K562 (cell line): ENCODE data around the gene GPR152. TPM values are rescaled to one million over a fixed set of nuclear protein-coding genes. Genes with fewer than 3 reads are reported as not detected.

Experiments
- ATAC-seq: fragments of 200-7000 bp; cut with Tn5 transposase; 3 replicates; pipeline ENCODE4 v1.9.1; 2020; ENCODE audit warnings: moderate library complexity
- BruUV-seq: library from RNA; stranded (reverse); fragments of 400-500 nt; replicated peaks from 2 replicates; lab custom pipeline; 2021; lab: Mats Ljungman, UMichigan
- CTCF ChIA-PET: fragments of 300-600 bp; formaldehyde crosslinking; extraction: SDS; loops from one replicate; lab custom pipeline; 2021; ENCODE audit warnings: low intra/inter-chr PET ratio; lab: Yijun Ruan, JAX
- POLR2A ChIA-PET: fragments of 300-600, 350-650 bp; sonication (Branson Sonifier 250); formaldehyde crosslinking; extraction: SDS; loops from one replicate; lab custom pipeline; 2021; ENCODE audit warnings: antibody characterized with exemption, inconsistent platforms; lab: Yijun Ruan, JAX
- DNase-seq, 4 experiments: peaks; one replicate each; pipeline versions ENCODE4 v3.0.0 to v3.0.0-alpha.2; 2011 to 2018; ENCODE audit warnings: low spot score in 3 of 4, mixed read lengths in 3 of 4; ENCODE audit errors: extremely low read depth in 1 of 4
- FAIRE-seq: peaks from 2 replicates; lab custom pipeline; 2011; peaks lifted over from hg19 to GRCh38; lab: Jason Lieb, UNC
- H2AFZ ChIP-seq: 2 replicates; pipeline ENCODE4 v1.6.0; 2011; ENCODE audit warnings: low read depth, low read length, control low read depth, inconsistent platforms
- H3K27ac ChIP-seq: fragments of 200-600 bp; 3 replicates; pipeline ENCODE4 v1.8.0; 2011; ENCODE audit warnings: low read depth, mild to moderate bottlenecking, control low read depth, inconsistent platforms, low read length, moderate library complexity, mixed read lengths; ENCODE audit errors: extremely low read depth
- H3K27me3 ChIP-seq, 2 experiments: fragments of 300-600 bp in 1 of 2; 2 replicates in 1 of 2; 3 replicates in 1 of 2; pipeline versions ENCODE4 v1.6.0 to v1.8.0; 2011; ENCODE audit warnings: inconsistent platforms in 2 of 2, low read length in 2 of 2, mild to moderate bottlenecking in 1 of 2, mixed read lengths in 1 of 2, moderate library complexity in 1 of 2; ENCODE audit not compliant: control insufficient read depth in 2 of 2, insufficient read depth in 2 of 2
- H3K36me3 ChIP-seq: fragments of 300-600 bp; 3 replicates; pipeline ENCODE4 v1.8.0; 2011; ENCODE audit warnings: mild to moderate bottlenecking, low read length, inconsistent platforms; ENCODE audit not compliant: control insufficient read depth, insufficient read depth
- H3K4me1 ChIP-seq, 2 experiments: fragments of 200-600 bp in 1 of 2; replicated peaks in 1 of 2; 2 replicates in 1 of 2; 3 replicates in 1 of 2; pipeline versions ENCODE4 v1.5.1 to v1.8.0; 2011; ENCODE audit warnings: inconsistent platforms in 2 of 2, low read length in 2 of 2, mild to moderate bottlenecking in 1 of 2, mixed read lengths in 1 of 2, moderate library complexity in 1 of 2; ENCODE audit not compliant: control insufficient read depth in 2 of 2, insufficient read depth in 2 of 2
- H3K4me2 ChIP-seq: 2 replicates; pipeline ENCODE4 v1.6.1; 2011; ENCODE audit warnings: low read length, control low read depth, inconsistent platforms, mixed read lengths; ENCODE audit not compliant: insufficient read depth
- H3K4me3 ChIP-seq: fragments of 200-600 bp; sonication (generic), shearing (Covaris generic); 2 replicates; pipeline ENCODE4 v1.5.1; 2016; ENCODE audit warnings: control low read depth, inconsistent platforms
- H3K79me2 ChIP-seq: fragments of 200-600 bp; 3 replicates; pipeline ENCODE4 v1.8.0; 2011; ENCODE audit warnings: low read length, inconsistent platforms; ENCODE audit not compliant: control insufficient read depth, insufficient read depth
- H3K9ac ChIP-seq, 2 experiments: 2 replicates each; pipeline versions ENCODE4 v1.6.0 to v1.6.1; 2011; ENCODE audit warnings: low read depth in 2 of 2, low read length in 2 of 2, control low read depth in 1 of 2, inconsistent platforms in 1 of 2, mild to moderate bottlenecking in 1 of 2, mixed read lengths in 1 of 2; ENCODE audit not compliant: insufficient read depth in 1 of 2
- H3K9me1 ChIP-seq: one replicate; pipeline ENCODE4 v1.6.0; 2011; ENCODE audit warnings: inconsistent platforms, mild to moderate bottlenecking, low read length, moderate library complexity; ENCODE audit not compliant: control insufficient read depth, insufficient read depth
- H3K9me3 ChIP-seq: replicated peaks from 2 replicates; pipeline ENCODE4 v1.5.1; 2011; ENCODE audit warnings: low read depth, low read length, inconsistent platforms; ENCODE audit not compliant: control insufficient read depth, insufficient read depth
- H4K20me1 ChIP-seq: replicated peaks from 2 replicates; pipeline ENCODE4 v1.6.1; 2011; ENCODE audit warnings: low read length, inconsistent platforms, mixed read lengths; ENCODE audit not compliant: control insufficient read depth, insufficient read depth
- DNMT1 ChIP-seq: fragments of 450-650 bp; IDR thresholded peaks from 2 replicates; pipeline ENCODE4 v1.6.1; 2016; ENCODE audit warnings: antibody characterized with exemption, mild to moderate bottlenecking
- HNRNPUL1 ChIP-seq: fragments of 200-400 bp; formaldehyde crosslinking; IDR thresholded peaks from 2 replicates; pipeline ENCODE4 v1.6.1; 2017; ENCODE audit warnings: low read length
- RFX7 ChIP-seq: fragments of 250-450 bp; sonication (Bioruptor Pico); IDR thresholded peaks from 2 replicates; pipeline ENCODE4 v1.5.1; 2021; ENCODE audit warnings: mild to moderate bottlenecking
- SMARCA5 ChIP-seq: fragments of 450-650 bp; IDR thresholded peaks from 2 replicates; pipeline ENCODE4 v1.6.1; 2016
- SP2 ChIP-seq: IDR thresholded peaks from 2 replicates; pipeline ENCODE4 v1.6.1; 2011; ENCODE audit warnings: mild to moderate bottlenecking, low read depth, low read length, moderate library complexity; ENCODE audit not compliant: poor library complexity, severe bottlenecking; ENCODE audit errors: extremely low read depth
- ZNF134 ChIP-seq: fragments of 250-450 bp; sonication (Bioruptor Pico); conservative IDR thresholded peaks from 2 replicates; pipeline ENCODE4 v1.4.0; 2020
- ZNF274 ChIP-seq: IDR thresholded peaks from 2 replicates; pipeline ENCODE4 v1.6.1; 2011; ENCODE audit warnings: low read depth, mild to moderate bottlenecking, low read length, moderate library complexity, borderline replicate concordance
- ZNF41 ChIP-seq: fragments of 250-450 bp; sonication (Bioruptor Pico); conservative IDR thresholded peaks from 2 replicates; pipeline ENCODE4 v1.4.0; 2020; ENCODE audit warnings: mild to moderate bottlenecking
- WGBS: fragments of 100-300 bp; shearing (Covaris generic); methylation state at CpG from one replicate; pipeline ENCODE4 v1.1.6; 2016; ENCODE audit warnings: low coverage, mixed read lengths; ENCODE audit not compliant: insufficient coverage; ENCODE audit errors: missing lambda C conversion rate; 5-methylcytosine and 5-hydroxymethylcytosine counted together
- in situ Hi-C: fragments of 300-500 bp; cut with MboI; formaldehyde crosslinking; loops from 4 replicates; pipeline ENCODE4 v1.15.0; 2018; ENCODE audit warnings: inconsistent platforms, mixed read lengths
- intact Hi-C: fragments of 100-400 bp; cut with micrococcal nuclease; formaldehyde crosslinking; loops from 2 replicates; pipeline ENCODE4 v1.14.2; 2022
- polyA plus RNA-seq, 8 experiments: library from polyadenylated mRNA; depleted of rRNA in 4 of 8; stranded (reverse) in 5 of 8; unstranded in 3 of 8; fragments of >200 nt; fragmentation: Nextera tagmentation in 2 of 8; fragmentation: Illumina TruSeq in 1 of 8; extraction: Ambion mirVana in 2 of 8; extraction: Trizol in 1 of 8; gene quantifications; 2 replicates each; pipeline versions ENCODE4 v1.2.1 to v1.2.3, GENCODE V29; 2011 to 2014; ENCODE audit warnings: inconsistent platforms in 1 of 8, missing spikeins in 1 of 8
- total RNA-seq, 7 experiments: library from RNA; depleted of rRNA in 6 of 7; stranded (reverse); fragments of >200 nt in 6 of 7; fragmentation: Illumina TruSeq in 2 of 7; extraction: Trizol in 2 of 7; gene quantifications; 2 replicates each; pipeline versions ENCODE4 v1.2.1 to v1.2.3, GENCODE V29; 2011 to 2021; ENCODE audit warnings: low replicate concordance in 1 of 7
- TF ChIP-seq, protein P1 (sequence below): fragments of 200-800 bp; sonication (Bioruptor generic); IDR thresholded peaks from 2 replicates; pipeline ENCODE4 v1.6.1; 2016; ENCODE audit warnings: missing genetic modification characterization, missing compliant biosample characterization
- TF ChIP-seq, protein P2 (sequence below): sonication (generic); formaldehyde crosslinking; IDR thresholded peaks from 2 replicates; pipeline ENCODE4 v1.8.1; 2023; ENCODE audit warnings: mild to moderate bottlenecking, missing genetic modification reagents
- TF ChIP-seq, protein P3 (sequence below): sonication (generic); formaldehyde crosslinking; IDR thresholded peaks from 2 replicates; pipeline ENCODE4 v1.8.0; 2022; ENCODE audit warnings: missing genetic modification reagents, mild to moderate bottlenecking, moderate library complexity, borderline replicate concordance
- TF ChIP-seq, protein P4 (sequence below): IDR thresholded peaks from 2 replicates; pipeline ENCODE4 v1.6.1; 2011; ENCODE audit not compliant: insufficient read length; ENCODE audit errors: extremely low read depth
- TF ChIP-seq, protein P5 (sequence below): fragments of 250-450 bp; sonication (Bioruptor Pico); IDR thresholded peaks from 2 replicates; pipeline ENCODE4 v1.8.0; 2022; ENCODE audit warnings: moderate library complexity, mild to moderate bottlenecking, inconsistent platforms

The GPR152 gene
- total and polyA plus RNA-seq, 9 of the 15 experiments (the other 6 are each of a cell fraction or from before 2014, with no cell fraction given), result not detected

DNA sequence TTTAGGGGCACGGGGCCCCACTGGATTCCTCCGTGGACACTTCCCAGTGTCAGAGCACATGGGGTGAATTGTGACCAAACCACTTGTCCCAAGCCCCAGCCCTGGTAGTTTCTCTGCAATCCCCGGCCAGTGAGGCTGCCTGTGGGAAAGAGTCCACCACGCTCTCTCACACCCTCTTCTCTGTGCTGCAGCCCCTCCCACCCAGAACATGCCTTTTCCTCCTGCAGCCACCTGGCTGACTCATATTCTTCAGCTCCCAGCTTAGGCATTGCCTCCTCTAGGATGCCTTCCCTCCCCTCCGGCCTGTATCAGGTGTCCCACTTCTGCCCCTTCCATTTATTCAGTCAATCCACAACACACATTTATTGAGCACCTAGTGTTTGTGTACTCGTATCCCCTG, 29.6 kb downstream of the GPR152 start:
- Histone ChIP-seq H3K9ac (peak overlapping the region in 1 of 2 experiments; percentile 73; a peak in 2 of 4 replicates), H4K20me1 (no peaks in the 10 kb centered on the region), H3K4me2 (no peak overlapping the region), H3K79me2 (peaks cover 8% of the 10 kb centered on the region; the same call in 1 of the 3 replicates), H3K27me3 (no peaks in the 10 kb centered on the region), H3K36me3 (no peaks in the 10 kb centered on the region), H3K9me1 (peaks cover 3% of the 10 kb centered on the region), H3K27ac (no peak overlapping the region), H3K9me3 (no peaks in the 10 kb centered on the region), H3K4me3 (no peak overlapping the region), H3K4me1 (peaks cover 9 to 60% of the 10 kb centered on the region in 2 experiments), H2AFZ (no peak overlapping the region)
- no peak for FAIRE-seq
- intact Hi-C loops, result loop anchor here (5.0 kb wide), 1 partner anchor 44 kb away; the partner anchor contains the start of gene TMEM134
- ChIA-PET CTCF (no interaction called here), POLR2A (interaction anchor here (0.6 to 2.0 kb wide), 6 partner anchors 10 to 190 kb away, joined by 3 to 9 read pairs (median 4); partner anchors contain the start of genes GSTP1, PPP1CA and PTPRCAP)
- WGBS, result 53% methylated on average over 6 of the region's 6 CpGs
- in situ Hi-C loops, result no loop called here
- DNase-seq, result peak in 1 of 4 experiments; percentile 34
- ATAC-seq, result no peak
- no TSS peak for BruUV-seq
- TF ChIP-seq ZNF274 (no peak), HNRNPUL1 (no peak), SMARCA5 (no peak), ZNF41 (CRISPR knock-in tag) (no peak), SP2 (no peak), DNMT1 (no peak), RFX7 (CRISPR knock-in tag) (no peak), ZNF134 (CRISPR knock-in tag) (no peak)
- TF ChIP-seq, protein P1, sequence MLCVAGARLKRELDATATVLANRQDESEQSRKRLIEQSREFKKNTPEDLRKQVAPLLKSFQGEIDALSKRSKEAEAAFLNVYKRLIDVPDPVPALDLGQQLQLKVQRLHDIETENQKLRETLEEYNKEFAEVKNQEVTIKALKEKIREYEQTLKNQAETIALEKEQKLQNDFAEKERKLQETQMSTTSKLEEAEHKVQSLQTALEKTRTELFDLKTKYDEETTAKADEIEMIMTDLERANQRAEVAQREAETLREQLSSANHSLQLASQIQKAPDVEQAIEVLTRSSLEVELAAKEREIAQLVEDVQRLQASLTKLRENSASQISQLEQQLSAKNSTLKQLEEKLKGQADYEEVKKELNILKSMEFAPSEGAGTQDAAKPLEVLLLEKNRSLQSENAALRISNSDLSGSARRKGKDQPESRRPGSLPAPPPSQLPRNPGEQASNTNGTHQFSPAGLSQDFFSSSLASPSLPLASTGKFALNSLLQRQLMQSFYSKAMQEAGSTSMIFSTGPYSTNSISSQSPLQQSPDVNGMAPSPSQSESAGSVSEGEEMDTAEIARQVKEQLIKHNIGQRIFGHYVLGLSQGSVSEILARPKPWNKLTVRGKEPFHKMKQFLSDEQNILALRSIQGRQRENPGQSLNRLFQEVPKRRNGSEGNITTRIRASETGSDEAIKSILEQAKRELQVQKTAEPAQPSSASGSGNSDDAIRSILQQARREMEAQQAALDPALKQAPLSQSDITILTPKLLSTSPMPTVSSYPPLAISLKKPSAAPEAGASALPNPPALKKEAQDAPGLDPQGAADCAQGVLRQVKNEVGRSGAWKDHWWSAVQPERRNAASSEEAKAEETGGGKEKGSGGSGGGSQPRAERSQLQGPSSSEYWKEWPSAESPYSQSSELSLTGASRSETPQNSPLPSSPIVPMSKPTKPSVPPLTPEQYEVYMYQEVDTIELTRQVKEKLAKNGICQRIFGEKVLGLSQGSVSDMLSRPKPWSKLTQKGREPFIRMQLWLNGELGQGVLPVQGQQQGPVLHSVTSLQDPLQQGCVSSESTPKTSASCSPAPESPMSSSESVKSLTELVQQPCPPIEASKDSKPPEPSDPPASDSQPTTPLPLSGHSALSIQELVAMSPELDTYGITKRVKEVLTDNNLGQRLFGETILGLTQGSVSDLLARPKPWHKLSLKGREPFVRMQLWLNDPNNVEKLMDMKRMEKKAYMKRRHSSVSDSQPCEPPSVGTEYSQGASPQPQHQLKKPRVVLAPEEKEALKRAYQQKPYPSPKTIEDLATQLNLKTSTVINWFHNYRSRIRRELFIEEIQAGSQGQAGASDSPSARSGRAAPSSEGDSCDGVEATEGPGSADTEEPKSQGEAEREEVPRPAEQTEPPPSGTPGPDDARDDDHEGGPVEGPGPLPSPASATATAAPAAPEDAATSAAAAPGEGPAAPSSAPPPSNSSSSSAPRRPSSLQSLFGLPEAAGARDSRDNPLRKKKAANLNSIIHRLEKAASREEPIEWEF (CRISPR knock-in tag), result no peak
- TF ChIP-seq, protein P2, sequence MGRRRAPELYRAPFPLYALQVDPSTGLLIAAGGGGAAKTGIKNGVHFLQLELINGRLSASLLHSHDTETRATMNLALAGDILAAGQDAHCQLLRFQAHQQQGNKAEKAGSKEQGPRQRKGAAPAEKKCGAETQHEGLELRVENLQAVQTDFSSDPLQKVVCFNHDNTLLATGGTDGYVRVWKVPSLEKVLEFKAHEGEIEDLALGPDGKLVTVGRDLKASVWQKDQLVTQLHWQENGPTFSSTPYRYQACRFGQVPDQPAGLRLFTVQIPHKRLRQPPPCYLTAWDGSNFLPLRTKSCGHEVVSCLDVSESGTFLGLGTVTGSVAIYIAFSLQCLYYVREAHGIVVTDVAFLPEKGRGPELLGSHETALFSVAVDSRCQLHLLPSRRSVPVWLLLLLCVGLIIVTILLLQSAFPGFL (CRISPR knock-in tag), result no peak
- TF ChIP-seq, protein P3, sequence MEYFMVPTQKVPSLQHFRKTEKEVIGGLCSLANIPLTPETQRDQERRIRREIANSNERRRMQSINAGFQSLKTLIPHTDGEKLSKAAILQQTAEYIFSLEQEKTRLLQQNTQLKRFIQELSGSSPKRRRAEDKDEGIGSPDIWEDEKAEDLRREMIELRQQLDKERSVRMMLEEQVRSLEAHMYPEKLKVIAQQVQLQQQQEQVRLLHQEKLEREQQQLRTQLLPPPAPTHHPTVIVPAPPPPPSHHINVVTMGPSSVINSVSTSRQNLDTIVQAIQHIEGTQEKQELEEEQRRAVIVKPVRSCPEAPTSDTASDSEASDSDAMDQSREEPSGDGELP, result no peak
- TF ChIP-seq, protein P4, sequence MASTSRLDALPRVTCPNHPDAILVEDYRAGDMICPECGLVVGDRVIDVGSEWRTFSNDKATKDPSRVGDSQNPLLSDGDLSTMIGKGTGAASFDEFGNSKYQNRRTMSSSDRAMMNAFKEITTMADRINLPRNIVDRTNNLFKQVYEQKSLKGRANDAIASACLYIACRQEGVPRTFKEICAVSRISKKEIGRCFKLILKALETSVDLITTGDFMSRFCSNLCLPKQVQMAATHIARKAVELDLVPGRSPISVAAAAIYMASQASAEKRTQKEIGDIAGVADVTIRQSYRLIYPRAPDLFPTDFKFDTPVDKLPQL, result no peak
- TF ChIP-seq, protein P5, sequence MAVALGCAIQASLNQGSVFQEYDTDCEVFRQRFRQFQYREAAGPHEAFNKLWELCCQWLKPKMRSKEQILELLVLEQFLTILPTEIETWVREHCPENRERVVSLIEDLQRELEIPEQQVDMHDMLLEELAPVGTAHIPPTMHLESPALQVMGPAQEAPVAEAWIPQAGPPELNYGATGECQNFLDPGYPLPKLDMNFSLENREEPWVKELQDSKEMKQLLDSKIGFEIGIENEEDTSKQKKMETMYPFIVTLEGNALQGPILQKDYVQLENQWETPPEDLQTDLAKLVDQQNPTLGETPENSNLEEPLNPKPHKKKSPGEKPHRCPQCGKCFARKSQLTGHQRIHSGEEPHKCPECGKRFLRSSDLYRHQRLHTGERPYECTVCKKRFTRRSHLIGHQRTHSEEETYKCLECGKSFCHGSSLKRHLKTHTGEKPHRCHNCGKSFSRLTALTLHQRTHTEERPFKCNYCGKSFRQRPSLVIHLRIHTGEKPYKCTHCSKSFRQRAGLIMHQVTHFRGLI (CRISPR knock-in tag), result no peak
